HG02981 (cell line): ENCODE results near the gene FITM1.

Source experiments
- ATAC-seq: cut with Tn5 transposase; IDR thresholded peaks from one replicate; pipeline ENCODE4 v1.9.1; 2021; ENCODE audit warnings: mild to moderate bottlenecking, moderate library complexity; ENCODE audit not compliant: unreplicated experiment

Gene FITM1

DNA sequence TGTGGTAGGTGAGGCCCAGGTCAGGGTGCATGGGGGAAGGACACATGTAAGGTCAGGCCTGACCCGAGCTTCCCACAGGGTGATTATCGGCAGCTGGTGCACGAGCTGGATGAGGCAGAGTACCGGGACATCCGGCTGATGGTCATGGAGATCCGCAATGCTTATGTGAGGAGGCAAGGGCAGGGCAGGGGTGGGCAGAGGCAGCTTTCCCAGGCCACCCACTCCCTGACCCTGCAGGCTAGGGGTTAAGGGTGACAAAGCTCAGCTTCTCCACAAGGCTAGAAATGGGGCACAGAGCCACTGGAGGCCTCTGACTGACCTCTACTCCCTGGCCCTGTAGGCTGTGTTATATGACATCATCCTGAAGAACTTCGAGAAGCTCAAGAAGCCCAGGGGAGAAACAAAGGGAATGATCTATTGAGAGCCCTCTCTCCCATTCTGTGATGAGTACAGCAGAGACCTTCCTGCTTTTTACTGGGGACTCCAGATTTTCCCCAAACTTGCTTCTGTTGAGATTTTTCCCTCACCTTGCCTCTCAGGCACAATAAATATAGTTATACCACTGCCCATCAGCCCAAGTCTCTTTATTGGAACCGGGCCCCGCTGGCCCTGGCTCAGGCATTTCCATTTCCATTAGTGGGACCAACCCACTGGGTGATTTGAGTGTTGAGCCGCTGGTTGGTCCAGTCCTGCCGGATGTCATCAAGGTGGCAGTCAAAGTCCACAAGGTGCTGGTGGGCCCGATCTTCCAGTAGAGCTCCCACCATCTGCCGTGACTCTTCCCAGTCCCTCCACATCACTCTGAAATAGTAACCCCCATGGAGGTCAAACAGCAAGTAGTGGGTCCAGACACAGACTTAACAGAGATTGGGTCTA is 8.2 kb downstream of the FITM1 start:
- no peak for ATAC-seq

GRCh38 chr14:24139272-24139934 is 8.9 kb downstream of the FITM1 start:
- ATAC-seq, result no peak

GRCh38 chr14:24141097-24141880 is 10.8 kb downstream of the FITM1 start, which contains the start of gene EMC9:
Gene EMC9, minus strand, starts transcription at chr14:24141591. Its CDS starts 287 bp downstream, at chr14:24141304.
- peak; percentile 85 for ATAC-seq

DNA sequence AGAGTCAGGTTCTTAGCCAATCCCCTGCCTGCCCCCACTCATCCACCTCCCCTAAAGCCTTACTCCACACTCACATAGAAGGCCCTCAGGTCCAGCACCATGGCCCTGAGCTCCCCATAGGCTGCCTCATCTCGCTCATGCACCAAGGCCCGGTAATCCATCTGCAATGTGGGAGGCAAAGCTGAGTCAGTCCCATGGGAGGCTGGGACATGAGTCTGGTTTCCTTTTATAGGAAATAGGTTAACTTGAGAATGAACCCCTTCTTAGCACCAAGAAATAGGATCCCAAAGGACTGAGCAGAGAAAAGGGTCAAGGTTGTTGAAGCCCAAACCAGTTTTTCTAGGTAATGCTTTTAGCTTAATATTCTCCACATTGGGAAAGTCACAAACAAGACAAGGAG is 13.1 kb downstream of the FITM1 start:
- ATAC-seq, result no peak

DNA sequence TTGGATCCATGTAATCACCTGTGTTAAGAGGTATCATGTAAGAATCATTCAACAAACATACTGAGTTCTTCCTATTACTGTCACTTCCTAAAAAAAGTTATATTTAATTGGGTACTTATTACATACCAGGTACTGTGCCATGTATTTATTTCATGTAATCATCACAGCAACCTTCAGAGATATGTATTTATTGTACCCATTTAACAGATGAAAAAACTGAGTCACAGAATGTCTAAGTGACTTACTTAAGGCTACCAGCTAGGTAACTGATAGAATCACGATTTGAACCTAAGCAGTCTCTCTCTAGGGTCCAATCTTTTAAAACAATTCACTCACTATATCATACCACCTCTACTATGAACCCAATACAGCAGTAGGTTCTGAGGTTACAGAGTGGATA is 14.0 kb downstream of the FITM1 start:
- no peak for ATAC-seq

DNA sequence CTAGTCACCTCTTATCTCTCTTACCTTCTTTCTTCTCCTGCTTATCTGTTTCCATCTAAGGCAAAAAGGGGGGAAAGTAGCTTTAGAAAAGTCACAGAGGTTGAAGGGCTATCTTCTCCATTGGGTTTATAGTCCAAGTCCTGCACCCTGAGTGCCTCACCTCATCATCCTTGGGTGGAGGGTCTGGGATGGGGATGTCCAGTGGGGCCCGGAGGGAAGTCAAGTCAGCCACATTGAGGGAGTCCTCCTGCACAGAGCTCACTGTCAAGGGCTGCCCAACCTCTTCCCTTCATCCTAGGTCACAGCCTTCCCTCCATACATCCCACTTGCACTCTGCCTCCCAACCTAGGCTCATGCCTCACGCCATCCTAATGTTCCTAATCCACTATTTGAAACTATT is 14.8 kb downstream of the FITM1 start:
- no peak for ATAC-seq

GRCh38 chr14:24145690-24146452 is 15.4 kb downstream of the FITM1 start:
- ATAC-seq, result no peak

- peak; percentile 55 for ATAC-seq
These were observed 16.1 kb downstream of the FITM1 start, which contains the start of gene PSME2 for GRCh38 chr14:24146453-24146977. Gene PSME2, minus strand, starts transcription at chr14:24146610. Its CDS starts 29 bp downstream, at chr14:24146581.

- peak; percentile 83 for ATAC-seq
These were observed 16.7 kb downstream of the FITM1 start, which contains the start of gene RNF31 for GRCh38 chr14:24146978-24147760. Gene RNF31, plus strand, starts transcription at chr14:24147498. Its CDS starts 201 bp downstream, at chr14:24147699.

GRCh38 chr14:24147761-24148428 is 17.4 kb downstream of the FITM1 start:
- no peak for ATAC-seq

- no peak for ATAC-seq
These were observed 19.0 kb downstream of the FITM1 start for GRCh38 chr14:24149302-24149969.

- ATAC-seq, result no peak
These were observed 19.6 kb downstream of the FITM1 start for GRCh38 chr14:24150061-24150460.

GRCh38 chr14:24150567-24150966 is 20.1 kb downstream of the FITM1 start:
- ATAC-seq, result no peak

DNA sequence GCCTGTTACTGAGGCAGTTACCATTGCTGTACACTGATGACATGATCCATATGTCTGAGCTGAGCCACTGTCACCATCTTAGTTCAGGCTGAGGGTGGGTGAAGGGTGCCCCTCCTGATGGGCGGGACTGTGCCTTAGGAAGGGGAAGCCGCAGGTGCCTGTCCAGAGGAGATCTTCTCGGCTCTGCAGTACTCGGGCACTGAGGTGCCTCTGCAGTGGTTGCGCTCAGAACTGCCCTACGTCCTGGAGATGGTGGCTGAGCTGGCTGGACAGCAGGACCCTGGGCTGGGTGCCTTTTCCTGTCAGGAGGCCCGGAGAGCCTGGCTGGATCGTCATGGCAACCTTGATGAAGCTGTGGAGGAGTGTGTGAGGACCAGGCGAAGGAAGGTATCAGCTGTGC is 20.5 kb downstream of the FITM1 start:
- ATAC-seq, result no peak

DNA sequence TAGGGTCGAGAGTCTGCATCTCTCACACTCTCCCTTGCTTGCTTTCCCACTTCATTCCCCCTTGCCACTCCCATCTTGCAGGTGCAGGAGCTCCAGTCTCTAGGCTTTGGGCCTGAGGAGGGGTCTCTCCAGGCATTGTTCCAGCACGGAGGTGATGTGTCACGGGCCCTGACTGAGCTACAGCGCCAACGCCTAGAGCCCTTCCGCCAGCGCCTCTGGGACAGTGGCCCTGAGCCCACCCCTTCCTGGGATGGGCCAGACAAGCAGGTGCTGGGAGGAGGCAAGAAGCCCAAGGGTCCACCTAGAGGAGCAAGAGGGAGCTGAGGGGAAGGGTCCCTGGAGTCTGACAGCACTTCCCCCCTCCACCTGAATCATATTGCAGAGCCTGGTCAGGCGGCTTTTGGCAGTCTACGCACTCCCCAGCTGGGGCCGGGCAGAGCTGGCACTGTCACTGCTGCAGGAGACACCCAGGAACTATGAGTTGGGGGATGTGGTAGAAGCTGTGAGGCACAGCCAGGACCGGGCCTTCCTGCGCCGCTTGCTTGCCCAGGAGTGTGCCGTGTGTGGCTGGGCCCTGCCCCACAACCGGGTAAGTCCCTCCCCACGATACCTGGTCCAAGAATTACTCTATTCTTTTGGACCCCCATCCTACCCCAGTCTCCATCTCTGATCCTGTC is 21.1 kb downstream of the FITM1 start:
- ATAC-seq, result no peak

- no peak for ATAC-seq
These were observed 24.6 kb downstream of the FITM1 start for GRCh38 chr14:24155100-24155499.

GRCh38 chr14:24156840-24157239 is 26.4 kb downstream of the FITM1 start:
- no peak for ATAC-seq

DNA sequence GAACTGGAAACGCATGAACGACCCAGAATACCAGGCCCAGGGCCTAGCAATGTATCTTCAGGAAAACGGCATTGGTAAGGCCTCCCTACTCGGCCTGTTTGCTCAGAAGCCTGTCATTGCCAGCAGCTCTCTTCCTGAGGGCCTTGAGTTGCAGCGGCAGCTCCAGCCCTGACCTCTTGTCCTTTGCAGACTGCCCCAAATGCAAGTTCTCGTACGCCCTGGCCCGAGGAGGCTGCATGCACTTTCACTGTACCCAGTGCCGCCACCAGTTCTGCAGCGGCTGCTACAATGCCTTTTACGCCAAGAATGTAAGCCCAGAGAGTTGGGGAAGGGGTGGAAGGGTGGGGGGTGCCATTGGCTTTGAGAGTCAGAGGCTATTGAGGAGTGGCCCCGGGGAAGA is 26.9 kb downstream of the FITM1 start:
- ATAC-seq, result no peak
